NCI-H1105 (cell line): Measurements from ENCODE around the gene KCNQ2.

Experiments
- DNase-seq: peaks from one replicate; lab custom pipeline; 2025; lab: John Stamatoyannopoulos, UW

KCNQ2 gene

GRCh38 chr20:63501818-63502670 lies 29.6 kb upstream of the KCNQ2 start:
- peak; percentile 80 for DNase-seq

- DNase-seq: no peak
These were observed 28.7 kb upstream of the KCNQ2 start for GRCh38 chr20:63500902-63501817.

DNA sequence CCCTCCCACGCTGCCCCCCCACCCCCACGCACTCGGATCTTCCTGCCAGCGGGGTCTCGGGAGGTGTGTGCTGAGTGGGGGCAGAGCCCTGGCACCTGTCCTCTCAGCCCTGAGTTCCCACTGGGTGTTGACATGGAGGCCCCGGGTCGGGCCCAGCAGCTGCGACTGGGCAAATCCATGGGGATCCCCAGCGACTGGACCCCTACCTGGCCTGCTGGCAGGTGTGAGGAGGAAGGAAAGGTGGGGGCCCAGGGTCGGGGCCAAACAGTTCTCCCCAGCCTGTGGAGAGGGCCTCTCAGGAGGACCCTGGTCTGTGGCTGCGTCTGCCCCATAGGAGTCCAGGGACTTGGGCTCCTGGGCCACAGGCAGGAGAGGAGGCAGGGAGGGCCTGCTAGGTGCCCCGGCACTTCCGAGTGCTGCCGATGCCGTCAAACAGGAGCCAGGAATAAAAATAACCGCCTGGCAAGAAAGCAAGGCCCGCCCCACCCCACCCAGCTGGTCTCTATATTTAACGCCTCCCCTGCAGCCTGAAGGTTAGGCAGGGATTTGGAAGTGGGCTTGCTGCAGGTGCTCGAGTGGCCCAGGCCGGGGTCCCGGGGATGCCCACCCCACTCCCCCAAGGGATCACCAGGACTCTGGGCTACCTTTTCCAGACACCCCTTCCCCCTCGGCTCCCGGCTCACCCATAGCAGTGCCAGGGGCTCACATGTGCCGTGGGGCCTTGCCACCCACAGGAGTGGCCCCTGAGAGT lies 27.9 kb upstream of the KCNQ2 start:
- no peak for DNase-seq

DNA sequence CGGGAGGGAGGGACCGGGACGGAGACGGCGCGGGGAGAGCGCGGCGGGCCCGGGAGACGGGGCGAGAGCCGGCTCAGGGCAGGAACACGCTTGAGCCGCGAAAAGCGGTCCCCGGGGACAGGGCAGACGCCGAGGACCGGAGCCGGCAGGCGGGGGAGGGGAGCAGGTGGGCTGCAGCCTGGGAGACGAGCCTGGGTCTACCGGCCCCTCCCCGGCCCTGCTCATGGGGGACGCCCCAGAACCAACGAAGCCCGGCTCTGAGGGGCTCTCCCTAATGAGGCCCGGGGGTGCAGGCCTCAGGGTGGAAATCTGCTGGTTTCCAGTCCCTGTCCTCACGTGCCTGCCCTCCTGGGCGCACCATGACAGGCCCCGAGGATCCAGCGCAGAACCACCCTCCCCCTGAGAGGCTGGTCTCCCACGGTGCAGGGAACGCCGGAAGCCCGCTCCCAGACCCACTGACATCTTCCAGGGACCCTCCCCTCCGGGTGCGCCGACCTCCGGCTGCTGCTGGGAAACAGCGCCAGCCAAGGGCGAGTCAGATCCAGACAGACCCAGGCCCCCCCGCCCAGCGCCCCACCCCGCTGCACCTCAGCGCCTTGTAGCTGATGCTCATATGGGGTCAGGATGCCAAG lies 27.0 kb upstream of the KCNQ2 start:
- DNase-seq: no peak

DNA sequence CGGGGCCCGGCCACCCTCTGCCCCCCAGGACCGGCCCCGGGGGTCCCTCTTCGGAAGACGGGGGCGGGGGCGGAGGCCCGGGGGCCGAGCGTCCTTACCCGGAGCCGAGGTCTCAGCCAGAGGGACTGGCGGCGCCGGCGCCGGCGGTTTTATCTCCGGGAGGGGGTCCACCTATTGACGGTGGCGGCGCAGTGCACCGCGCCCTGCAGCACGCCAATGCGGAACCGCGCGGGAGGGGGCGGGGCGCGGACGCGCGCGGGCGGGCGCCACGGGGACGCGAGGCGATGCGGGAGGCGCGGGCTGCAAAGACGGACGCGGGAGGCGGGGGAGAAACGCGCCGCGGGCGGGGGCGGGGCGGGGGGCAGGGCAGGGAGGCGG lies 26.5 kb upstream of the KCNQ2 start, which contains the start of gene EEF1A2:
EEF1A2 (minus strand) TSS at position 124 of the 378 bp plus-strand sequence. CDS start 1,320 bp downstream, outside the sequence.
- DNase-seq: peak; percentile 47

GRCh38 chr20:63497946-63498935 lies 25.8 kb upstream of the KCNQ2 start:
- DNase-seq: peak; percentile 20

GRCh38 chr20:63497138-63497945 lies 24.9 kb upstream of the KCNQ2 start:
- DNase-seq: no peak

DNA sequence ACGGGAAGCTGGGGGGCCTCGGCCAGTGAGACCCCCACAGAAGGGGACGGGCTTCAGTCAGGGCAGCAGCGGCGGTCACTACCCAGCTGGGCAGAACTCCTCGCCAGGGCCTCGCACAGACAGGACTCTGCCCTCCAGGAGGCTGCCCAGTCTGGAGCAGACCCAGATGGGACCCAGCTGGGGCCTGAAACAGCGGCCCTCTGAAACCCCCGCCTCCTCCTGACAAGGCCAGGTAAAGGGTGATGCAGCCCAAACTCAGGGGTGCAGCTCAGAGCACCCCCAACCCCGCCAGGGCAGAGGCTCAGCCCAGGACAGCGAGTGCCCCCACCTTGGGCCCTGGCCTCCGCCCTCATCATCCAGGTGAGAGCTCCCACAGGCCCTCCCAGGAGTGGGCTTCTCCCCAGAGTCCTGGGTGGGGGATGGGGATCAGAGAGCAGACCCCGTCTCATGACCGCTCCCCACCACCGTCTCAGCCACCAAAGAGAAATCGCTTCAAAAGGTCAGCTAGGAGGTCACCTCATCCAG lies 24.2 kb upstream of the KCNQ2 start:
- DNase-seq: no peak

GRCh38 chr20:63495741-63496595 lies 23.5 kb upstream of the KCNQ2 start:
- peak; percentile 34 for DNase-seq

DNA sequence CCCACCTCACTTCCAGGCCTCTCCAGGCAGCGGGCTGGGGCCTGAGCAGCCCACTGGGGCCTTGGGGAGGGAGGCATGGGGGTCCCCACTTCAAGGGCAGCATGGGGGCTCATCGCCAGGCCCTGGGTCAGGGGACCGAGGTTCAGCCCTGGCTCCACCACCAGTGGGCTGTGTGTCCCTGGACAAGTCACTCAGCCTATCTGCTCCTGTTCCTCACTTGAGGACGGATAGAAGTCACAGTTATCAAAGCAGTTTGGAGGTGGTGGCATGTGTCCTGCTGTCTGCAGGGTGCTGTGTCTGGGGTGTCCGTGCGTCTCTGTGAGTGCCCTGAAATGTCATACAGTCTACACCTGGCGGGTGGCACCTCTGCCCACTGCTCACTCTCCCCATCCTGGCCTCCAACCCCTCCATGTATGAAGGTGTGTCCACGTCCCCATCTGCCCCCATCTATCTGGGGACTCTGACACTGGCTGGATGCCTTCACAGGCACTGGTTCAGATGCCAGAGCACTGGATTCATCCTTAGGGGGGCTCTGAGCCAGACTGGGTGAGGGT lies 22.8 kb upstream of the KCNQ2 start:
- DNase-seq: no peak

- no peak for DNase-seq
These were observed 22.1 kb upstream of the KCNQ2 start for GRCh38 chr20:63494420-63495166.

- no peak for DNase-seq
These were observed 21.6 kb upstream of the KCNQ2 start for GRCh38 chr20:63494084-63494419.

GRCh38 chr20:63493563-63494020 lies 21.1 kb upstream of the KCNQ2 start:
- DNase-seq: no peak

GRCh38 chr20:63492982-63493381 lies 20.5 kb upstream of the KCNQ2 start:
- DNase-seq: no peak

DNA sequence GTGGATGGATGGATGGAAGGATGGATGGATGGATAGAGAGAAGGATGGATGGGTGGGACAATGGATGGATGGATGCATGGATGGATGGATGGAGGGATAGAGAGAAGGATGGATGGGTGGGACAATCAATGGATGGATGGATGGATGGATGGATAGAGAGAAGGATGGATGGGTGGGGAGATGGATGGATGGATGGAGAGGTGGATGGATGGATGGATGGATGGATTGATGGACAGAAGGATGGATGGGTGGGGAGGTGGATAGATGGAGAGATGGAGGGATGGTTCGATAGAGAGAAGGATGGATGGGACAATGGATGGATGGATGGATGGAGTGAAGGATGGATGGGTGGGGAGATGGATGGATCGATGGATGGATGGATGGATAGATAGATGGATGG lies 20.1 kb upstream of the KCNQ2 start:
- no peak for DNase-seq

- DNase-seq: no peak
These were observed 19.3 kb upstream of the KCNQ2 start for GRCh38 chr20:63491635-63492230.

- no peak for DNase-seq
These were observed 18.6 kb upstream of the KCNQ2 start for GRCh38 chr20:63491078-63491477.
